ENCODE results near the gene C19orf85.

C19orf85 gene

DNA sequence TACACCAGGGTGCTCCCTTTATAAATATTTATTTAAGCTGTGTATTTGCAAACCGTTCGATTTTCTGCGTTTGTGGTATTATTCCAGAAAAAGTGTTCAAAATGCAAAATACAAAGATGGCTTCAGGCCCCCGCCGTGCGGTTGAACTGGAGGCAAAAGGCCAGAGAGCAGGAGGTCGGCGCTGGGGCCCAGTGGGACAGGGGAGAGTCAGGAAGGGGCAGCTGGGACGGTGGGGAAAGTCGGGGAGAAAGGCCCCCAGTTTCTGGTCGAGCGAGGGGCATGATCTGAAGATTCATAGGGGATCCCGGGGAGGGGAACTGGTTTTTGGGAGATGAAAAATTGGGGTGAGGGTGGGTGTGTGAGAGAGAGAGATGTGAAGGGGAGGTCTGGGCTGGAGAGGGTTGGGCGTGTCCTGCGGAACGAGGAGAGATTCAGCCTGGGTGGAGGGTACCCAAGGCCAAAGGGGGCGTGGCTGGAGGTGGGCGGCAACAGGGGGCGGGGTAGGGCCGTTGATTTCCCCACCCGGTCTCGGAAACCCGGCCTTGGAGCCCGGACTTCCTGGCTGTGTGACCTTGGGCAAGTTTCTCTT, 3.8 kb downstream of the C19orf85 start (continued):
- TF ChIP-seq, protein P1, sequence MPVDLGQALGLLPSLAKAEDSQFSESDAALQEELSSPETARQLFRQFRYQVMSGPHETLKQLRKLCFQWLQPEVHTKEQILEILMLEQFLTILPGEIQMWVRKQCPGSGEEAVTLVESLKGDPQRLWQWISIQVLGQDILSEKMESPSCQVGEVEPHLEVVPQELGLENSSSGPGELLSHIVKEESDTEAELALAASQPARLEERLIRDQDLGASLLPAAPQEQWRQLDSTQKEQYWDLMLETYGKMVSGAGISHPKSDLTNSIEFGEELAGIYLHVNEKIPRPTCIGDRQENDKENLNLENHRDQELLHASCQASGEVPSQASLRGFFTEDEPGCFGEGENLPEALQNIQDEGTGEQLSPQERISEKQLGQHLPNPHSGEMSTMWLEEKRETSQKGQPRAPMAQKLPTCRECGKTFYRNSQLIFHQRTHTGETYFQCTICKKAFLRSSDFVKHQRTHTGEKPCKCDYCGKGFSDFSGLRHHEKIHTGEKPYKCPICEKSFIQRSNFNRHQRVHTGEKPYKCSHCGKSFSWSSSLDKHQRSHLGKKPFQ (tag by site-specific recombination; IDR thresholded peaks at IDR 0.05) = no peak
- TF ChIP-seq, protein P2, sequence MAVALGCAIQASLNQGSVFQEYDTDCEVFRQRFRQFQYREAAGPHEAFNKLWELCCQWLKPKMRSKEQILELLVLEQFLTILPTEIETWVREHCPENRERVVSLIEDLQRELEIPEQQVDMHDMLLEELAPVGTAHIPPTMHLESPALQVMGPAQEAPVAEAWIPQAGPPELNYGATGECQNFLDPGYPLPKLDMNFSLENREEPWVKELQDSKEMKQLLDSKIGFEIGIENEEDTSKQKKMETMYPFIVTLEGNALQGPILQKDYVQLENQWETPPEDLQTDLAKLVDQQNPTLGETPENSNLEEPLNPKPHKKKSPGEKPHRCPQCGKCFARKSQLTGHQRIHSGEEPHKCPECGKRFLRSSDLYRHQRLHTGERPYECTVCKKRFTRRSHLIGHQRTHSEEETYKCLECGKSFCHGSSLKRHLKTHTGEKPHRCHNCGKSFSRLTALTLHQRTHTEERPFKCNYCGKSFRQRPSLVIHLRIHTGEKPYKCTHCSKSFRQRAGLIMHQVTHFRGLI (tag by site-specific recombination; IDR thresholded peaks at IDR 0.05) = peak; percentile 76; the same call in 1 of the 2 replicates

DNA sequence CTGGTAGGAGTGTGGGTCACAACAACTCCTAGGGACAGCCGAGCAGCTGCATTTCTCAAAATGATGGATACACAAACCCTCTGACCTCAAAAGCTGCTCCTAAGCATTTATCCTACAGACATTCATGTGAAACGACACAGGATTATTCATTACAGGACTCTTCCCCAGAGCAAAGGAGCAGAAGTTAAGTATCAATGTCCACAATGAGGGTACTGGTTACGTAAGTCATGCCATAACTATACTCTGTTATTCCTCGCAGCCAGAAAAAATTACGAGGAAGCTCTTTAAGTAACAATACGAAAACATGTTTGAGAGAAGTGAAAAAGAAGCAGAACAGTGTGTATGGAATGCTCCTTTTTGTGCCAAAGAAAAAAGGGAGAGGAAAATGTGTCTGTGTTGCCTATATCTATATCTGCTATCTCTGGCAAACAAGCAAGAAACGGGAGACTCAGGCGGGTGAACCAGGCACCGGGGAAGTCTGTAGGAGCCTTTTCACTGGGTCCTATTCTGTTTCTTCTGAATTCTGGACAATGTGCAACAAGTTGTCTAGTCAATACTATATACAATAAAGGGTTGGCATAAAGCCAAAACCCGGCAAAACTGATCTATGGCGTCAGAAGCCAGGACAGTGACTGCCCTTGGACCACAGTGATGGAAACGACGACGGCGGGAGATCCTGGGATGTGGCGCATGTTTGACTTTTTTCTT, 4.4 kb downstream of the C19orf85 start:
- Histone ChIP-seq H3K4me3 (ENCODE audit: low read depth, low read length) (no peak overlapping the region), H3K4me1 (ENCODE audit: control insufficient read depth, insufficient read depth, low read length) (peaks cover 12% of the 10 kb centered on the region), H3K9me3 (ENCODE audit: control insufficient read depth, insufficient read depth, low read depth, low read length) (no peaks in the 10 kb centered on the region), H3K27ac (ENCODE audit: extremely low read depth, low read depth, low read length) (no peak overlapping the region; the same call in 1 of the 2 replicates), H3K36me3 (ENCODE audit: control insufficient read depth in 2 of 2, insufficient read depth in 1 of 2, low read length in 2 of 2) (no peaks in the 10 kb centered on the region)
- CTCF ChIA-PET = interaction anchor here (0.6 to 2.3 kb wide), 9 partner anchors 8 to 319 kb away, joined by 3 to 24 read pairs (median 4); no protein-coding TSS in a partner anchor
- POLR2A ChIA-PET = interaction anchor here (0.6 to 1.1 kb wide), 3 partner anchors 50 to 166 kb away, joined by 3 to 7 read pairs (median 3); partner anchors contain the start of gene UBE2S
- TF ChIP-seq, protein P3, sequence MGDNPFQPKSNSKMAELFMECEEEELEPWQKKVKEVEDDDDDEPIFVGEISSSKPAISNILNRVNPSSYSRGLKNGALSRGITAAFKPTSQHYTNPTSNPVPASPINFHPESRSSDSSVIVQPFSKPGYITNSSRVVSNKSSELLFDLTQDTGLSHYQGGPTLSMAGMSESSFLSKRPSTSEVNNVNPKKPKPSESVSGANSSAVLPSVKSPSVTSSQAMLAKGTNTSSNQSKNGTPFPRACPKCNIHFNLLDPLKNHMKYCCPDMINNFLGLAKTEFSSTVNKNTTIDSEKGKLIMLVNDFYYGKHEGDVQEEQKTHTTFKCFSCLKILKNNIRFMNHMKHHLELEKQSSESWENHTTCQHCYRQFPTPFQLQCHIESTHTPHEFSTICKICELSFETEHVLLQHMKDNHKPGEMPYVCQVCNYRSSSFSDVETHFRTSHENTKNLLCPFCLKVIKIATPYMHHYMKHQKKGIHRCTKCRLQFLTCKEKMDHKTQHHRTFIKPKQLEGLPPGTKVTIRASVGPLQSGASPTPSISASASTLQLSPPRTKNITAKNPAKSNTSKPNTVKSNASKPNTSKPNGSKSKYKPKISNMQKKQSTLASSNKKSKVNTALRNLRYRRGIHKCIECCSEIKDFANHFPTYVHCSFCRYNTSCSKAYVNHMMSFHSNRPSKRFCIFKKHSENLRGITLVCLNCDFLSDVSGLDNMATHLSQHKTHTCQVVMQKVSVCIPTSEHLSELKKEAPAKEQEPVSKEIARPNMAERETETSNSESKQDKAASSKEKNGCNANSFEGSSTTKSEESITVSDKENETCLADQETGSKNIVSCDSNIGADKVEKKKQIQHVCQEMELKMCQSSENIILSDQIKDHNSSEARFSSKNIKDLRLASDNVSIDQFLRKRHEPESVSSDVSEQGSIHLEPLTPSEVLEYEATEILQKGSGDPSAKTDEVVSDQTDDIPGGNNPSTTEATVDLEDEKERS (tag by site-specific recombination; IDR thresholded peaks at IDR 0.05) = no peak
- TF ChIP-seq ZNF112 (tag by site-specific recombination; IDR thresholded peaks at IDR 0.05) = no peak
- TF ChIP-seq BCL11B (tag by site-specific recombination; IDR thresholded peaks at IDR 0.05; ENCODE audit: low read depth) = no peak
- no peak for TF ChIP-seq ZNF626 (tag by site-specific recombination; IDR thresholded peaks at IDR 0.05)
- TF ChIP-seq ZNF394 (tag by site-specific recombination; IDR thresholded peaks at IDR 0.05; ENCODE audit: borderline replicate concordance) = no peak
- TF ChIP-seq ZNF335 (tag by site-specific recombination; conservative IDR thresholded peaks at IDR 0.05) = peak; percentile 56
- no peak for TF ChIP-seq GLIS2 (tag by site-specific recombination; IDR thresholded peaks at IDR 0.05)
- TF ChIP-seq, protein P4, sequence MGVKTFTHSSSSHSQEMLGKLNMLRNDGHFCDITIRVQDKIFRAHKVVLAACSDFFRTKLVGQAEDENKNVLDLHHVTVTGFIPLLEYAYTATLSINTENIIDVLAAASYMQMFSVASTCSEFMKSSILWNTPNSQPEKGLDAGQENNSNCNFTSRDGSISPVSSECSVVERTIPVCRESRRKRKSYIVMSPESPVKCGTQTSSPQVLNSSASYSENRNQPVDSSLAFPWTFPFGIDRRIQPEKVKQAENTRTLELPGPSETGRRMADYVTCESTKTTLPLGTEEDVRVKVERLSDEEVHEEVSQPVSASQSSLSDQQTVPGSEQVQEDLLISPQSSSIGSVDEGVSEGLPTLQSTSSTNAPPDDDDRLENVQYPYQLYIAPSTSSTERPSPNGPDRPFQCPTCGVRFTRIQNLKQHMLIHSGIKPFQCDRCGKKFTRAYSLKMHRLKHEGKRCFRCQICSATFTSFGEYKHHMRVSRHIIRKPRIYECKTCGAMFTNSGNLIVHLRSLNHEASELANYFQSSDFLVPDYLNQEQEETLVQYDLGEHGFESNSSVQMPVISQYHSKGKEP (tag by site-specific recombination; IDR thresholded peaks at IDR 0.05) = no peak
- no peak for TF ChIP-seq ZNF701 (tag by site-specific recombination; IDR thresholded peaks at IDR 0.05)
- TF ChIP-seq ZIC2 (tag by site-specific recombination; IDR thresholded peaks at IDR 0.05) = no peak
- TF ChIP-seq ZBTB20 (tag by site-specific recombination; IDR thresholded peaks at IDR 0.05) = no peak
- no peak for TF ChIP-seq ZFP37 (tag by site-specific recombination; IDR thresholded peaks at IDR 0.05)
- TF ChIP-seq, protein P5, sequence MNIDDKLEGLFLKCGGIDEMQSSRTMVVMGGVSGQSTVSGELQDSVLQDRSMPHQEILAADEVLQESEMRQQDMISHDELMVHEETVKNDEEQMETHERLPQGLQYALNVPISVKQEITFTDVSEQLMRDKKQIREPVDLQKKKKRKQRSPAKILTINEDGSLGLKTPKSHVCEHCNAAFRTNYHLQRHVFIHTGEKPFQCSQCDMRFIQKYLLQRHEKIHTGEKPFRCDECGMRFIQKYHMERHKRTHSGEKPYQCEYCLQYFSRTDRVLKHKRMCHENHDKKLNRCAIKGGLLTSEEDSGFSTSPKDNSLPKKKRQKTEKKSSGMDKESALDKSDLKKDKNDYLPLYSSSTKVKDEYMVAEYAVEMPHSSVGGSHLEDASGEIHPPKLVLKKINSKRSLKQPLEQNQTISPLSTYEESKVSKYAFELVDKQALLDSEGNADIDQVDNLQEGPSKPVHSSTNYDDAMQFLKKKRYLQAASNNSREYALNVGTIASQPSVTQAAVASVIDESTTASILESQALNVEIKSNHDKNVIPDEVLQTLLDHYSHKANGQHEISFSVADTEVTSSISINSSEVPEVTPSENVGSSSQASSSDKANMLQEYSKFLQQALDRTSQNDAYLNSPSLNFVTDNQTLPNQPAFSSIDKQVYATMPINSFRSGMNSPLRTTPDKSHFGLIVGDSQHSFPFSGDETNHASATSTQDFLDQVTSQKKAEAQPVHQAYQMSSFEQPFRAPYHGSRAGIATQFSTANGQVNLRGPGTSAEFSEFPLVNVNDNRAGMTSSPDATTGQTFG (tag by site-specific recombination; IDR thresholded peaks at IDR 0.05; ENCODE audit: borderline replicate concordance) = no peak
- TF ChIP-seq ZNF416 (tag by site-specific recombination; IDR thresholded peaks at IDR 0.05) = no peak
- TF ChIP-seq ZNF514 (tag by site-specific recombination; IDR thresholded peaks at IDR 0.05) = no peak
- TF ChIP-seq ZNF837 (tag by site-specific recombination; IDR thresholded peaks at IDR 0.05) = no peak
- no peak for TF ChIP-seq ZNF571 (tag by site-specific recombination; IDR thresholded peaks at IDR 0.05)
- TF ChIP-seq ZNF133 (tag by site-specific recombination; IDR thresholded peaks at IDR 0.05) = no peak
- no peak for TF ChIP-seq ZFP69B (tag by site-specific recombination; IDR thresholded peaks at IDR 0.05)
- TF ChIP-seq SCRT1 (tag by site-specific recombination; IDR thresholded peaks at IDR 0.05; ENCODE audit: borderline replicate concordance) = 0 out of 2 replicates have a peak, but pooled peaks have one; percentile 32
- peak; percentile 85 for TF ChIP-seq SCRT2 (tag by site-specific recombination; IDR thresholded peaks at IDR 0.05)
- TF ChIP-seq WT1 (tag by site-specific recombination; IDR thresholded peaks at IDR 0.05) = no peak
- TF ChIP-seq ZNF600 (tag by site-specific recombination; IDR thresholded peaks at IDR 0.05) = 0 out of 2 replicates have a peak, but pooled peaks have one; percentile 29
- no peak for TF ChIP-seq ZNF549 (tag by site-specific recombination; IDR thresholded peaks at IDR 0.05)
